ENCODE results near the gene LRP1B.

Gene LRP1B

GRCh38 chr2:141468761-141469160, 662.1 kb downstream of the LRP1B start:
- TF ChIP-seq ZNF274 (IDR thresholded peaks at IDR 0.05; ENCODE audit: low read depth, low read length): no peak
- no peak overlapping the region for H3K4me3 ChIP-seq (ENCODE audit: low read length)

DNA sequence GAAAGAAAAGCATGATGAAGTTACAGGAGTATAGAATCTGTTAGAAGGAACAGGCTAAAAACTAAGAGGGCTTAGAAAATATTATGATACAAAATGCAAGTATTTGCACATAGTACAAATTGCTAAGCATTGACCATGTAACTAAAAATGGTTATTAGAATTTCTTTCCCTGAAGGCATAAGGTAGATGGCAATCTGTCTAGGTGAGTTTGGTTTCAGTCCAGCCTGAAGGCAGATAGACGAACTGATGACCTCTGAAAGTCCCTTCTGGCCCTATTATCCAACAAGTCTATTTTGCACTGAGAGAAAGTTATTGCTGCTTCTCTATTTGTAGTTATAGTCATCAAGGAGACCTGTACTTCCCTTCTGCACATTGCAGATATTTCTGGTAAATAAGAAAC, 663.5 kb downstream of the LRP1B start:
- TF ChIP-seq ZNF274 (IDR thresholded peaks at IDR 0.05; ENCODE audit: low read depth, low read length): no peak
- H3K4me3 ChIP-seq (ENCODE audit: low read length): no peak overlapping the region

DNA sequence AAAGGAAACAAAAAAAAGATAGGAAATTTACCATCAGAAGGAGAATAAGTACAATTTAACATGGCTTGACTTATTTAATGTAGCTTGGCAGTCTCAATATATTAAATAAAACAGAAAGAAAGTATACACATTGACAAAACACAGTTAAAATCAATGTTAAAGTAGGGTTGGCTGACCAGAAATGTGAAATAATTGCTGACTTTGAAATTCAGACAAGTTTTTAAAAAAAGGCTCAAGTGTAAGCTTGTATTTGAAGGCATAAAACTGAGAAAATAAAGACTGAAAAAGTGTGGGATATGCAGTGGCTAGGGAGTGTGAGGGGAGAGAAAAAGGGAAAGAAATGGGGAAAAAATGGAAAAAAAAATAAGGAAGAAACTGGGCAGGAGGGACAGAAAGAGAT, 665.8 kb downstream of the LRP1B start:
- H3K4me3 ChIP-seq (ENCODE audit: low read length): no peak overlapping the region
- no peak for TF ChIP-seq ZNF274 (IDR thresholded peaks at IDR 0.05; ENCODE audit: low read depth, low read length)

- H3K4me3 ChIP-seq (ENCODE audit: low read length): no peak overlapping the region
- TF ChIP-seq ZNF274 (IDR thresholded peaks at IDR 0.05; ENCODE audit: low read depth, low read length): no peak
These were observed 672.5 kb downstream of the LRP1B start for GRCh38 chr2:141458351-141458750.

DNA sequence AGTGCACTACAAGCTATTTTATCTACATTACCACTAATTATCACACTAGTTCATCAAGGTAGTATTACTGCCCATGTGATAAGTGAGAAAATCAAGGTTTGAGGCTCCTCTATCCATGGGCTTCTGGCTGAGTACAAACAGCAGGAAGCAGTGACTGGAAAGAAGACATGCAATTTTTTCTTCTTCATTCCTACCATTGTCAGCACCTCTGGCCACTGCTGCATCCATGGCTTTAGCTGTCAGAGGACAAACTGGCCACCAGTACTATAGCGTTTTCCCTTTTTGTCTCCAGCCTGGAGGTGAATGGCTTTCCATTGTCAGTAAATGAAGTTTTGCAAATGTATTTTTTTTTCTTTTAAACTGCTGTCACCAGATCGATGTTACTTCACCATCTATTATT, 674.9 kb downstream of the LRP1B start:
- no peak for TF ChIP-seq ZNF274 (IDR thresholded peaks at IDR 0.05; ENCODE audit: low read depth, low read length)
- H3K4me3 ChIP-seq (ENCODE audit: low read length): no peak overlapping the region

GRCh38 chr2:141455211-141455826, 675.5 kb downstream of the LRP1B start:
- TF ChIP-seq ZNF274 (IDR thresholded peaks at IDR 0.05; ENCODE audit: low read depth, low read length): no peak
- no peak overlapping the region for H3K4me3 ChIP-seq (ENCODE audit: low read length)

- no peak overlapping the region for H3K4me3 ChIP-seq (ENCODE audit: low read length)
- no peak for TF ChIP-seq ZNF274 (IDR thresholded peaks at IDR 0.05; ENCODE audit: low read depth, low read length)
These were observed 690.7 kb downstream of the LRP1B start for GRCh38 chr2:141440072-141440635.

DNA sequence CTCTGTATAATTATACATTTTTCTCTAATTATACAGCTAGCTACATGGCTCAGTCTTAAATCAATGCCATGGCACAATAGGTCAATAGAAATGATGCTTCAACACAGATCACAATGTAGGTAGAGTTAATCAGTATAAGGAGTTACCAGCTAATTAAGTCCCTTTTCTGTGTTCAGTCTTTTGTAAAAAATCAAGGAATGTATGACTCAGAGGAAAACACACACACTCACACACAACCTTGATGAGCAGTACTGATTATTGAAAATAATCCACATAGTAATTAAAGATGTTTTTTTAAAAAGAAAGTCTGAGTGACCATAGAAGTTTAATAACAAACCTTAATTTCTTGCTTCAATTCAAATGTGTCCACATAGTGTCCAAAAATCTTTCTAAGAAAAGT, 691.3 kb downstream of the LRP1B start:
- no peak overlapping the region for H3K4me3 ChIP-seq (ENCODE audit: low read length)
- TF ChIP-seq ZNF274 (IDR thresholded peaks at IDR 0.05; ENCODE audit: low read depth, low read length): no peak

DNA sequence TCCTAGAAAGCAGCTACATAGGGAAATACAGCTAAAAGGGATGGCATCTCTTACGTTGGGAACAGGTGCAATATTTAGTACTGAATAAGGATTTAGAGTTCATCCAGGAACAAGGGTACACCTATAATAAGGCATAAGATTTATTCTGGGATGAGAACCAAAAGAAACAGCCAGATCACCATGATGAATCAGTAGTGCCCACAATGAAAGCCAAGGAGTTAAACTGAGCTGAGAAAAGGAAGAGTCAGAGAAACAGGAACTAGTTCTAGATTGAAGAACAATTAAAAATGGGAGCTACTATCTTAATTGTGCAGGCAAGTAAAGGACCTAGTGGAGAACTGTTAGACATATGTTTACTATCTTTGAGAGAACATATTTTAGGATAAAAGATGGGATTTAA, 692.3 kb downstream of the LRP1B start:
- no peak overlapping the region for H3K4me3 ChIP-seq (ENCODE audit: low read length)
- TF ChIP-seq ZNF274 (IDR thresholded peaks at IDR 0.05; ENCODE audit: low read depth, low read length): no peak

- H3K4me3 ChIP-seq (ENCODE audit: low read length): no peak overlapping the region
- no peak for TF ChIP-seq ZNF274 (IDR thresholded peaks at IDR 0.05; ENCODE audit: low read depth, low read length)
These were observed 693.3 kb downstream of the LRP1B start for GRCh38 chr2:141437521-141437920.

DNA sequence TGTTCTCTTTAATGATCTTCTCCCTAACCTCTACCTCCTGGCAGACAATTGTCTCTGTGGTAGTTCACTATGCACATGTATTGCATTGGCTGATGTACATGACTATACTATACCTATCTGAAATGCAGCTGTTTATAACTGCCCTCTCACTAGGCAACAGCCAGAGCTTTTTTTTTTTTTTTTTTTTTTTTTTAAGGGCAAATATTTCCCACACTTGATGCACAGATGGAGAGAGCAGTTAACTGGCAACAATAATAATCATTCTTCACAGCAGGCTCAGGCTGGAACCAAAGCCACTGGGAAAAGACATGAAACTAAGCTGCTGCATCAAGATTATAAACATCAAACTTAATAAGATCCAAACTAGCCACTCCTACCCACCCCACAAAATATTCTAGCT, 707.7 kb downstream of the LRP1B start:
- no peak for TF ChIP-seq ZNF274 (IDR thresholded peaks at IDR 0.05; ENCODE audit: low read depth, low read length)
- no peak overlapping the region for H3K4me3 ChIP-seq (ENCODE audit: low read length)

DNA sequence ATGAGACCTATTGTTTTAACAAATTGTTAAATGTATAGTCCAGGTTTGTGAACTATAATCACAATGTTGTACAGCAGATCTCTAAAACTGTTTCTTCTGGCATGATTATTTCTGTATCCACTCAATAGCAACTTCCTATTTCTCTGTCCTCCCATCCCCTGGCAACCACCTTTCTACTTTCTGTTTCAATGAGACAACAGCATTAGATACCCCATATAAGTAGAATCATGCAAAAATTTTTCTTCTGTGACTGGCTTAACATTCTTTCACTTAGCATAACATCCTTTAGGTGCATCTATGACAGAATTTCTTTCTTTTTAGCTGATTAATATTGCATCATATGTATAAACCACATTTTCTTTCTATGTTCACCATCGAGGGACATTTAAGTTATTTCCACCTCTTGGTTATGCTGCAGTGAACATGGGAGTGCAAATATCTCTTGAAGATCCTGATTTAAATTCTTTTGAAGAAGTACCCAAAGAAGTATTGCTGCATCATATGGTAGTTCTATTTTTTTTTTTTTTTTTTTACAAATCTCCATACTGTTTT, 713.5 kb downstream of the LRP1B start:
- no peak overlapping the region for H3K4me3 ChIP-seq (ENCODE audit: low read length)
- no peak for TF ChIP-seq ZNF274 (IDR thresholded peaks at IDR 0.05; ENCODE audit: low read depth, low read length)

GRCh38 chr2:141411419-141411818, 719.4 kb downstream of the LRP1B start:
- no peak for TF ChIP-seq ZNF274 (IDR thresholded peaks at IDR 0.05; ENCODE audit: low read depth, low read length)
- H3K4me3 ChIP-seq (ENCODE audit: low read length): no peak overlapping the region

GRCh38 chr2:141399270-141399669, 731.5 kb downstream of the LRP1B start:
- no peak for TF ChIP-seq ZNF274 (IDR thresholded peaks at IDR 0.05; ENCODE audit: low read depth, low read length)
- no peak overlapping the region for H3K4me3 ChIP-seq (ENCODE audit: low read length)

DNA sequence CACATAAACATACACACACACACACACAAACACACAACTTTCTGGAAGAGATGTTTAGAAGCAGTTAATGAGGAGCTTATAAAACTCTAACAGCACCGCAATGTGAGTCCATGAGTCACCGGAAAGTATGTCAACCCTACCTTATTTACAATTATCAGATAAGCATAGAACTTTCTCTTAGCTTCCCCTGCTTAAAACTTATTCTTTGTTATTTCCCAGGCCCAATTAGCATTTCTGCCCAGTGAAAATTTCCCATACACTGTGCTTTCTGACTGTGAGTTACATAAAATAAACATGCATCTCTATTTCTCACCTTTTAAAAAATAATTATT, 737.6 kb downstream of the LRP1B start:
- TF ChIP-seq ZNF274 (IDR thresholded peaks at IDR 0.05; ENCODE audit: low read depth, low read length): no peak

More for the DNA sequence above, 737.6 kb downstream of the LRP1B start:
- H3K4me3 ChIP-seq (ENCODE audit: low read length): no peak overlapping the region

Measured in GM08714 (cell line).